TTC549 (cell line): ENCODE data around the gene ACER3.
"Not testable (repeated sequence)": the region's sequence is repeated elsewhere in the genome, so short reads cannot be mapped to it uniquely, and the experiment has no call there.

Experiments used
- FAIRE-seq: peaks from 2 replicates; lab custom pipeline; 2012; peaks lifted over from hg19 to GRCh38; lab: Jason Lieb, UNC

The ACER3 gene

DNA sequence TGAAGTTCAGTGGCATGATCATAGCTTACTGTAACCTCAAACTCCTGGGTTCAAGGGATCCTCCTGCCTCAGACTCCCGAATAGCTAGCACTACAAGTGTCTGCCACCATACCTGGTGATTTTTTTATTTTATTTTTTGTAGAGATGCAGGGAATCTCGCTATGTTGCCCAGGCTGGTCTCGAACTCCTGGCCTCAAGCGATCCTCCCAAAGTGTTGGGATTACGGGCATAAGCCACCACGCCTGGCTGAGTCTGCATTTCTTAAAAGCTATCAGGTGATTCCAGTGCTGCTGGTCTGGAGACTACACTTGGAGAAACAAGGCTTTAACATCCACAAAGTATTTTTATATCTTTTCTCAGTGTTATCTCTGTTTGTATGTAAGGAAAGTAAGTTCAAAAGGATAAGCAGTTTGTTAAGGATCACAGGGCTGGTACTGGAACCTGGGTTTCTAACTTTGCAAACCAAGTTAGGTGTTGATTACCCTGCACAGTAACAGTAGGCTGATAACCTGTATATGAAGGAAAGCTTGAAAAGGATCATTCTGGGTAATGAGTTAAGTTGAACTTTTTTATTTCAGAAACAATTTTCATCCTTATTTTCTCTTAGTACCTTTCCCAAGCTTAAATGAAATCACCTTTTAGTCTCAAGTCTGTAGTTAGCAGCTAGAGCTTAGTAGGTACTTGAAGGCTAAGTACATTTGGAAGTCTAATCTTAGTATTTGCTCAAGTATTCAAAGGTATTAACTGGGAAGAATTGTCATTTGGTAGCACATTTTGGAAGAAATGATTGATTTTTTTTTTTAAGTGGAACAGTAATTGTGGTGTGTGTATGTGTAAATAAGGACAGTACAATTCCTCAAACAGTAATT lies 12.5 kb downstream of the ACER3 start:
- FAIRE-seq, result no peak

DNA sequence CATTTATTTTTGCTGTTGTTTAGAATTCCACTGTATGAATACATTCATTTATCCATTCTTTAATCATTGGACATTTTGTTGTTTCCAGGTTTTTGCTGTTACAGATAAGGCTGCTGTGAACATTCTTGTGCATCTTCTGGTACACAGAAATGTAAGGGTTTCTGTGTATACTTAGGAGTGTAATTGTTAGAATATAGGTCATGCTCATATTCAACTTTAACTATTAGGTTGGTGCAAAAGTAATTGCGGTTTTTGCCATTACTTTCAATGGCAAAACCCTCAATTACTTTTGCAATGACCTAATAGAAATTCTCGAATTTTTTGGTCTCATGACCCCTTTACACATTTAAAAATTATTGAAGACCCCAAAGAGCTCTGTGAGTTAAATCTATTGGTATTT lies 17.3 kb downstream of the ACER3 start:
- no peak for FAIRE-seq

DNA sequence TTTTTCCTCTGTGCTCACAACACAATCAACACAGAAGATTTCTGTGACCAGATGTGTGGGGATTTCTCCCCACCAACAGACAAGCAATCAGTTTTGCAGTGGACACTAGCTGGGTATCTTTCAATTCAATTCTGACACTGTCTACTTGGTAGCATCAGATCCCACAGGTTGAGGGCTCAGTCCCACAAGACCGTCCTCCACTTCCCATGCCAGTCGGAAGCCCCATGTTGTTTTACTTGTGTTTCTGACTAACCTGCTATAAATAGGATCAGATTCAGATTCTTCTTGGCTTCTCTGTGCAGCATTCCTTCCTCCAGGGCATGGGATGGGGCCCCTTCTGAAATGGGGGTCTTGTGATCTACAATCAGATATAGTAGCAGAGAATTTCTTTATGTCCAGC lies 19.6 kb downstream of the ACER3 start:
- no peak for FAIRE-seq

DNA sequence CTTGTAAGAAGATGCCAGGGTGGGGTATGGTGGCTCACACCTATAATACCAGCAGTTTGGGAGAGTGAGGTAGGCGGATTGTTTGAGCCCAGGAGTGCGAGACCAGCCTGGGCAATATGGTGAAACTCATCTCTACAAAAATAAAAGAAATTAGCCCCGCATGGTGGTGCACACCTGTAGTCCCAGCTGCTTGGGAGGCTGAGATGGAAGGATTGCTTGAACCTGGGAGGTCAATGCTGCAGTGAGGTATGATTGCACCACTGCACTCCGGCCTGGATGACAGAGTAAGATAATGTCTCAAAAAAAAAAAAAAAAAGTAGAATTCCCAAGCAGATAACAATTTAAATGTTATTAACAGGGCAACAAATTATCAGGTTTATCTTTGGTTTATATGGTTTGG lies 20.2 kb downstream of the ACER3 start:
- no peak for FAIRE-seq

DNA sequence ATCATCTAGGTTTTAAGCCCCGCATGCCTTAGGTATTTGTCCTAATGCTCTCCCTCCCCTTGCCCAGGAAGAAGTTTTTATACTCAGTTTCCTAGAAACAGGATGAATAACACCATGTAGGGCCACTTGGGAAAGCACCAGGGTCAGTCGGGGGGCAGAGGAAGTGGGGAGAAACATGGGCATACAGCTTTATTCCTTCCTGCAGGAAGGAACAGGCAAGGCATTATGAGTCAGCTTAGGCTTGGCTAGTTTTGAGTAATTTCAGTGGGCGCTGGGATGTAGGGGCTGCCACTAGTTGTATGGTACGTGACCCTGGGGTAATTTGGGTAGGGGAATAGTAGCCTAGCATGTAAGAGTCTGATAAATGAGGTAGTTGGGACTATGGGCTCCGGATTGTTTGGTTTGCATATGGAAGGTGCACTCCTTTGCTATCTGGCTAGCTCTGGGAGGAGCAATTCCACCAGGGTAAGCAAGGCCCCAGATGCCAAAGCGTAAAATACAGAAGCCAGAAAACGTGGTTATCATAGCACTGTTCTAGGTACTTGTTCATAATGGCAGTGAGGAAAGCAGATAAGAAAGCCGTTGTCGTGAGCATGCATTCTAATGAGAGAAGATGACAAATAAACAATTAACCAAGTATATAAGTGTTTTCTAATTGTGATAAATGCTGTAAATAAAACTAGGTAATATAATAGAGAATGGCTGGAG lies 24.8 kb downstream of the ACER3 start:
- FAIRE-seq, result no peak

DNA sequence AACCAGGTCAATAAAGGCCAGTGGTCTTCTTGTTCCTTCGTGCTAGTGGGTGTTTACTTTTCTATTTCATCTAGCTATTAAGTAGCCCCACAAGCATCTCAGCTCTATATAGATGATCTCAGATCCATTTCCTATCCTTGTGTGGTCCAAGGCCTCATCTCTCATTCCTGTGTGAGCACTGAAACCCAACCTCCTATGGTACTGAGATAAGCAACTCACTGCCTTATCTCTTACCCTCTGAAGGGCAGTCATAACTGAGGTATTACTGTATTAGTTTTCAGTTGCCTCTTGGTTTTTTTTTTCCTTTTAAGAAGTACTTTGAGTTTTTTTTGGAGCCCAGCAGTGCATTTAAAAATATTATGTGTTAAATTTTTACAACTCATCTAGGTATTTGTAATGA lies 28.3 kb downstream of the ACER3 start:
- no peak for FAIRE-seq

DNA sequence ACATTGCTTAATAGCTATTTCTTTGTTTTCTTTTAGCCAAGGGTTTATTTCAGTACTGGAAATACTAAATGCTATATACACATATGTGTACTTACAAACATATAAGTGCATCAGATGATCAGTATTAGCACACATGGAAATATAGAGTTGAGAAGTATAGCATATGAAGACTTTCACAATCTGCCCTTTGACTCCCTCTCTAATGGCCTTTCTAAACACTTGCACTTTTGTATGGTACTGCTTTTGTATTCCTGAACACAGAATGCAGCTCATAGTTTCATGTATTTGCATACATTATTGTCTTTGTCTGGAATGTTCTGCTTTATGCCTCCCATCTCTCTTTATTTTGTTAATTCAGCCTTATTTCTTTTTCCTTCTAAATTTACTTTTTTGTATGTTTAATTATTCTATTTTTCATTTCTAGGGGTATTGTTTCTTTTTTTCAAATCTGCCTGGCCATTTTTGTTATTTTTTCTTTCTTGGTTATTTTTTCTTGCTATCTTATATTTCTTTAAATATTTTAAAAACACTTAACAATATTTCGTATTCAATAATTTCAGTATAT lies 28.8 kb downstream of the ACER3 start:
- no peak for FAIRE-seq

DNA sequence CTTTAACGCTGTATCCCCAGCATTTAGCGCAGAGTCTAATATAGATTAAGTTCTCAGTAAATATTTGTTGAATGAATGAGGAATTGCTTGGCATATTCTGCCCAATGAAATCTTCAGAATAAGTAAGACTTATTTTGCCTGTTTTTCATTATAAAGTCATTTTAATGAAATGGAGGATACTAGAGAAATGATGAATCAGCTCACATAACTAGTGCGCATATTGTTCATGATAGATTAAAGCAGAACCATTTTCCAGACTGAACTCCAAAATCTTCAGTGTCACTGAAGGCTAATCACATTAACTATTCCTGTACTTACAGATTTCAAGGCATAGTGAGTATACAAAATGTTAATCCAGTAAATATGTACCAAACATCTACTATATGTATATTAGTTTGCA lies 29.6 kb downstream of the ACER3 start:
- FAIRE-seq, result no peak

DNA sequence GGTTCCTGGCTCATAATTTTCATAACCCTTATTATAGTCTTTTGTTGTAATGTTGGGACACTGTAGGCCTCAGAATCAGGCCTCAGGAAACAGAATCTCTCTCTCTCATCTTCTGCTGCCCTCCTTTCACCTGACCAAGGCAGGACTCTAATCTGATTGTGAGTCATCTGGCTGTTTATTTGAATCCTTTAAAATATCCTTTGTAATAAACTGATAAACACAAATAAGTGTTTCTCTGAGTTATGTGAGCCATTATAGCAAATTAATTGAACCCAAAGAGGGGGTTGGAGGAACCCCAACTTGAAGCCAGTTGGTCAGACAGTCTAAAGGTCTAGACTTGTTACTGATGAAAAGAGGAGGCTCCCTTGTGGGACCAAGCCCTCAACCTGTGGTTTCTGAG lies 30.6 kb downstream of the ACER3 start:
- FAIRE-seq, result no peak

DNA sequence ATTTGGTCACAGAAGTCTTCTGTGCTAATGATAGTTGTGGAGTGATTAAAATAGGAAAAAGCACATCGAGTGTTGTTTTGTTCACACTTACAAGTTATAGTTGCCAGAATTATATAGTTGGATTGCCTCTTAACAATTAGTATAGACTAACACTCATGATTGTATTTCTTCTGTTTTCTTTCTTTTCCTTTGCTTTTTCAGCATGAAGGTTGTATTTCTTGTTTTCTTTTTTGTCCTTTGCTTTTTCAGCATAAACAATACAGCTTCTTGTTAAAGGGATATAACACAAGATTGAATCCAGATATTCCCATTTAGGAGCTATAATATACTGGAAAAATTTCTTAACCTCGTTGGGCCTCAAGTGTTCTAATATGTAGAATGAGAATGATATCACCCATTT lies 31.1 kb downstream of the ACER3 start:
- FAIRE-seq, result no peak

DNA sequence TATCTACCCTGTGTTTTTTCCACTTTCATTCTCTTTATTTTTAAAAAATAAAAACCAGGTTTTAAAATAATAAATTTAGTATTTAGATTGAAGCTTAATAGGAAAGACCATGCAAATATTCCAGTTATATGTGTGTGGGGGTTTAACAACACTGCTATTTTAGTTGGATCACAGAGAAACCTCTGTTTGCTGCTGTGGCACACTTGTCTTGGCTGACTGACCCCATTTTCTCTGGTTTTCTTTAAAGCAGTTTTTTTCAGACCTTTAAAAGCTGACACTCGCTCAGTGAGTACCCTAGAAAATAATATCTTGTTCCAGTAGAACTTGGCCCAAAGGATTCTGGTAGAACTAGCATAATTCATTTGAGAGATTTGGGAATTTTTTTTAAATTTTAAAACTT lies 31.6 kb downstream of the ACER3 start:
- no peak for FAIRE-seq

DNA sequence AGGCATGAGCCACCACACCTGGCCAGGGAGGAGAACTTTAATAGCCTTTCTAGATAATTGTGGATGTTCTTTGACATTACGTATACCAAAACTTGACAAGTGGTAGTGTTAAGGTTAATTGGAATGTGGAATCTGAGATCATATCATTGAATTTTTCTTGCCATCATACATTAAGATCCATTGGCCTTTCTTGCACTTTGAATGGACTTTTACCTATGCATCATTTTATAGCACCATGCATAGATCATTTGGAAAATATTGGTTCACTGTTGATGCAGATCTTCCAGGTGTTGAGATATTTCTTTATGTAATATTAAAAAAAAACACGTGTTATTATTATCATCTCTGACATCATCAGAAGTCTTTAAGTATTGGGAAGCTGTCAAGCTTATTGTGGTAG lies 36.5 kb downstream of the ACER3 start:
- FAIRE-seq, result no peak

DNA sequence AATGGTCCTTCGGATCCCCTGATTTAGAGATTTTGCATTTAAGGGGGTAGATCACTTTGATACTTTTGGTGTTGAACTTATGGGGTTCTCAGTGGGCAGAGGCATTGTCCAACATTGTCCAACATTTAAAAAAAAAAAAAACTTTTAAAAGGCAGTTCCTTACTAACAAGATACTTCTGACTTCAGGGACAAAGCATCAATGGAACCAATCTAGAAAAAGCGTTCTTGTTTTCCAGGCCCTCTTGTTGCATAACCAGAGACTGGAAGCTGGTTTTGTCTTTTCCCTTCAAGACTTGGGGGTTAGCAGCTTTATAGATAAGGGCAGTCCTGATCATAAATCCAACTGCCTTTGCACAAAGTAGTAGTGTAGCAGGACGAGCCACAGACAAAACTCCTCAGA lies 40.4 kb downstream of the ACER3 start:
- FAIRE-seq, result no peak

DNA sequence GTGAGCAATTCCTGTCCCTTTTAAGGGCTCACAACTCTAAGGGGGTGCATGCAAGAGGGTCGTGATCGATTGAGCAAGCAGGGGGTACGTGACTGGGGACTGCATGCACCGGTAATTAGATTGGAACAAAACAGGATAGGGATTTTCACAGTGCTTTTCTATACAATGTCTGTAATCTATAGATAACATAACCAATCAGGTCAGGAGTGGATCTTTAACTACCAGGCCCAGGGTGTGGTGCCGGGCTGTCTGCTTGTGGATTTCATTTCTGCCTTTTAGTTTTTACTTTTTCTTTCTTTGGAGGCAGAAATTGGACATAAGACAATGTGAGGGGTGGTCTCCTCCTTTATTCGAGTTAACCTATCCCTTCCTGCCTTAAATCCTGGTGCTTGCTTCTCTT lies 40.9 kb downstream of the ACER3 start:
- not testable (repeated sequence) for FAIRE-seq

DNA sequence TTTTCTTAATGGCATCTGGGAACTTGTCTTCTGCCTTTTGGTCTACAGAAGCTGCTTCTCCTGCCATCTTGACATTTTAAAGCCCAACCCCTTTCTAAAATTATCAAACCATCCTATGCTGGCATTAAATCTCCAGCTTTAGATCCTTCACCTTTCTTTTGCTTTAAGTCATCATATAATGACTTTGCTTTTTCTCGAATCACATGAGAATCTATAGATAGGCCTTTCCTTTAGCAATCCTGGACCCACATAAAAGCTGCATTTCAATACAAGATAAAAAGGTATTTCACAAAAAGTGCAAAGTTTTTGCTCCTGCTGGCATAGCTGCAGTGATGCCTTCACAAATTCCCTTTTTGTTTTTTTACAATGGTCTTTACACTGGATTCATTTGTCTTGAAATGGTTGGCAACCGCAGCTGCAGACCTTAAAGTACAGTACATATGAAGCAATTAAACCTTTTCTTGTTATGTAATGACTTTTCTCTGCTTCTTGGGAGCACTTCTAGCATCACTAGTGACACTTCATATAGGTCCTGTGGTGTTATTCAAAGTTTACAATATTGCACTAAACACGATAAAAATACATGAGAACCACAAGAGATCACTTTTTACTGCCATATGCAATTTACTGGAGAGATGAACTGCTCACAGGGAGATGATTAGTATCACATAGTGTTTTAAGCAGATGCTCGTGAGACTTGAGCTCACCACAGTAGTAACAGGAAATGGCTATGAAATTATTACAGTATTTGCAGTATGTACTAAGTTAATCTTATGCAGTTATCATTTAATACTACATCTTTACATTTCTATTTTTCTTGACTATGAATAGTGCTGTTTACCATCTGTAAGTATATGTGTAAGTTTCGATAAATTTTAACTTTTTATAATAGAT lies 41.6 kb downstream of the ACER3 start:
- no peak for FAIRE-seq

DNA sequence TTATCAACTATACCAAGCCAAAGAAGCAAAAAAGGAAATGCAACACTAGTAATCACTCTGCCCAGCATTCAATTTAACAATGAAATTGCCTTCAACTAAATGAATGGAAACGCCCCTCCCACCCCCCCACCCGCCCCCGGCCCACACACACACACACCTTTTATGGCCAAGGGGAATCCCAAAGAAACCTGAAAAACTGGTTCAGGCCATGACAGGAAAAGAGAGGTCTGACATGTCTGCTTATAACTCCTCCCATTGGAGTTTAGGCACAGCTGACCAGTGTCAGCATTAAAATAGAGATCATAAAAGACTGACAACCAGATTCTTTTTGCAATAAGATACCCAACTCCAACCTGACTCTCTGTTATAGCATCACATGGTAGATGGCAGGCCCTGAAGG lies 42.6 kb downstream of the ACER3 start:
- FAIRE-seq, result no peak

DNA sequence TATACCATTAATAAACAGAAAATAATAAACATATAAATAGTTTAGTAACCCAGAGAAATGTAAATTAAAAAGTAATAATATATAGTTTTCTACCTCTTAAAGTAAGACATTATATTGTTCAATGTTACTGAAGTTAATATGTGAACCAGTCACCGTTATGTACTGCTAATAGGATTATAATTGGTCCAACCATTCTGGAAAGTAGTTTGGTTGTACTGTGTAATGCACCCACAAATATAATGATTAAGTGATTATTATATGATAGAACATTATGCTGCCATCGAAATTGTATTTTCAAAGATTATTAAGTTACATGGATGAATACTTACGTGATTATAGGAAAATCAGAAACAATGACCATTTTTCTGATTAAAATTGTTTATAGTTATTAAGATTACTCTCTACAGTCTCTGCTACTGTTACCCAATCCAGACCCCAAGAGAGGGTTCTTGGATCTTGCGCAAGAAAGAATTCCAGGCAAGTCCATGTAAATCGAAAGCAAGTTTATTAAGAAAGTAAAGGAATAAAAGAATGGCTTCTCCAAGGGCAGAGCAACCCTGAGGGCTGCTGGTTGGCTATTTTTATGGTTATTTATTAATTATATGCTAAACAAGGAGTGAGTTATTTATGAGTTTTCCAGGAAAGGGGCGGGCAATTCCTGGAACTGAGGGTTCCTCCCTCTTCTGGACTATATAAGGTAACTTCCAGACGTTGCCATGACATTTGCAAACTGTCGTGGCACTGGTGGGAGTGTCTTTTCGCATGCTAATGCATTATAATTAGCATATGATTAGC lies 50.1 kb downstream of the ACER3 start:
- no peak for FAIRE-seq

DNA sequence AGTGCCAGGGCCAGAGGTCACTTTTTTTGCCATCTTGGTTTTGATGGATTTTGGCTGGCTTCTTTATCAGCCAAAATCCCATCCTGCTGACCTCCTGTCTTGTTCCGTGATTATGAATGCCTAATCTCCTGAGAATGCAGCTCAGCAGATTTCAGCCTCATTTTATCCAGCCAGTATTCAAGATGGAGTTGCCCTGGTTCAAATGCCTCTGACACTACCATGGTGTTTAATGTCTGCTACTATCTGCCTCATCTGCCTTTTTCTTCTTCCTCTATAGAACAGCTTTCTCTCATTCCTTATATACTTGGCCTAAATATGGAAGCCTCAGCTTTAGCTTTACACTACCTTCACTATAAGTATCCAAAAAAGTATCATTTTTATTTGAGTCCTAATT lies 50.7 kb downstream of the ACER3 start:
- no peak for FAIRE-seq

DNA sequence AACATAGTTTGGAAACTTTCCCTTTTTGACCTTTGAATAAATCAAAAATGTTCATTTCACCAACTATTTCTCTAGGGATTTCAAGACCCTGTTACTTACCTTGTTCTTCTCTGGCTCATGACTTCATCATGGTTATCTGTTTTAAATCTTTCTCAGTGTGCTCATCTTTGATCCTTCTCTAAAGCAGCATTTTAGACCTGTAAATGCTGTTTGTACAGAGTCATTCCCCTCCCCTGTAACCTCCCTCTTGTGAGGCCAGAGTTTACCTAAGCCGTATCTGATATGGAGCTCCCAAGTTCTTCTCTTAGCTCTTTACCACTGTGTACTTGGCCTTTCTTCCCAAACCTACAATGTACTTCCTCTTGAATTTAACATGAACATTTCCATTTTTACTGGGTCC lies 56.0 kb downstream of the ACER3 start:
- no peak for FAIRE-seq

DNA sequence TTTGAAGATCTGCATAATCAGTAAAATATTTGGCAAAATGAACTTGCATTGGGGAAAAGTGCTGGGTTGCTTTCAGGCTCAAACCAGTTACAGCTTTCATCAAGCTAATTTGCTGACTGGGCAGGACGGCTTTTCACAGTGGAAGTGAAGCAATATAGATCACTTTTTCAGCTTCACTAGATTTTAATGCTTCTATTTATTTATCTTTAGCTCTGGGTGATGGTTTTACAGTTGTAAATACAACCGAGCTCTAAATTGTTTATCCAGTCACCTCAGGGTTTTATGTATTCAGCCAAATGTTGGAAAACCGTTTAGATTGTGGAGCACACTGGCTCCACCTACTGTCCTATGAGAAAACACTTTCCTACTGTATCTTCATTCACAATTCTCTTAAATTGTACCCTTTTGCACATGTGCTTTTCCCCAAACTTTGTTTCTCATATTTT lies 58.2 kb downstream of the ACER3 start:
- peak; percentile 95 for FAIRE-seq

DNA sequence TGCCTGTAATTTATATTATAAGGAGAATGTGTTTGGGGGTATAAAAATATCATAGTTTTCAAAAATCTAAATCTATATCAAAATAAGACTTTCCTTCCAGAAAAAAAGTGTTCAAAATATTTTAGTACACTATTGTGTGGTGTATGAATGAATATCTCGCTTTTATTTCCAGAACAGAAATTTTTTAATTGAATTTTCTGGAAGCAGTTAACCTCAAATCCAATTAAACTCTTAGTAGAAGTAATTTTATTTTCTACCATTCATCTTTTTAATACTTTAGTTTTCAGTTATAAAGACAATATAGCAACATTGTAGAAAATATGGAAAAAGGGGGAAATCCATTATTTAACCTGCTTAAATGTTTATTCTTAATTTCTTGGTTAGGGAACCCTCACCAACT lies 58.7 kb downstream of the ACER3 start:
- no peak for FAIRE-seq
